GM18508 (cell line): ENCODE results near the gene STRADB.
"Not testable (repeated sequence)": the region's sequence is repeated elsewhere in the genome, so short reads cannot be mapped to it uniquely, and the experiment has no call there.

Experiments used
- ATAC-seq: cut with Tn5 transposase; IDR thresholded peaks from one replicate; pipeline ENCODE4 v1.9.1; 2021; ENCODE audit warnings: moderate number of reproducible peaks; ENCODE audit not compliant: insufficient read depth, unreplicated experiment

Gene STRADB, protein sequence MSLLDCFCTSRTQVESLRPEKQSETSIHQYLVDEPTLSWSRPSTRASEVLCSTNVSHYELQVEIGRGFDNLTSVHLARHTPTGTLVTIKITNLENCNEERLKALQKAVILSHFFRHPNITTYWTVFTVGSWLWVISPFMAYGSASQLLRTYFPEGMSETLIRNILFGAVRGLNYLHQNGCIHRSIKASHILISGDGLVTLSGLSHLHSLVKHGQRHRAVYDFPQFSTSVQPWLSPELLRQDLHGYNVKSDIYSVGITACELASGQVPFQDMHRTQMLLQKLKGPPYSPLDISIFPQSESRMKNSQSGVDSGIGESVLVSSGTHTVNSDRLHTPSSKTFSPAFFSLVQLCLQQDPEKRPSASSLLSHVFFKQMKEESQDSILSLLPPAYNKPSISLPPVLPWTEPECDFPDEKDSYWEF

GRCh38 chr2:201451292-201452057 lies at the start of gene STRADB, which contains the start of gene TRAK2:
STRADB (plus strand) TSS chr2:201451740; CDS start chr2:201454841, 3,101 bp downstream.
TRAK2 (minus strand) TSS chr2:201451458; CDS start chr2:201420507, 30,951 bp downstream.
- peak; percentile 79 for ATAC-seq

DNA sequence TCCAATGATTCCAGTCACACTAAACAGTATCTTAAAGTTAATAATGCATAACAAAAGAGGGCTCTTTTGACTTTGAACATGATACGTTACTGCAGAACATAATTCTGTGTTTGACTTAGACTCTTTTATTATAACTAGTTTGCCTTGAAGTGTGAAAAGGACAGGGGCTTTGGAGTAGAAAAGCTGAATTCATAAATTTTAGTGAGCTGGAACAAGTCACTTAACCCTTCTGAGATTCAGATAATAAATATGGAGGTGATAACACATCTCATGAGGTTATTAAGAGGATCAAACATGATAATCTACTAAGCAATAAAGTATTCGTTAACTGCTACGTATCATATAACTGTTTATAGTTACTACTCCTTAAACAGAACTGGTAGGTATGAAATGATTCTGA lies 49.7 kb upstream of the STRADB start:
- ATAC-seq = no peak

- no peak for ATAC-seq
These were observed 48.6 kb upstream of the STRADB start for GRCh38 chr2:201402651-201403562.

DNA sequence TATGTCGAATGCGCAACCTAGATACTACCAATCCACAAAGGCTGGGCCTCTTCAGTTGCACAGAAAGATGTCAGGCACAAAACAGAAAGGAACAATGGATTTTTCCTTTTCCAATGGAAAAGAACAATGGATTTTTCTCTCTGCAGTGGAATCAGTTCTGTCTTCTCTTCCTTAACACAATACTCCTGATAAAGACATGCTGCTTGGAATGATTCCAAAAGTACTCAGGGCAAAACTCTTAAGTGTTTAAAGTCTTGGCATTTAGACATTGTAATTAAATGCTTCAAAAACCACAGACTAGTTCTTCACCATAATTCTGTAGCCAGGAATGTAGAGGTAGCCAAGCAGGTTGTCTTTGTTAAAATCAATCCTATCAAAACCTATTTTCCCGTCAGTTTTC lies 47.7 kb upstream of the STRADB start:
- no peak for ATAC-seq

DNA sequence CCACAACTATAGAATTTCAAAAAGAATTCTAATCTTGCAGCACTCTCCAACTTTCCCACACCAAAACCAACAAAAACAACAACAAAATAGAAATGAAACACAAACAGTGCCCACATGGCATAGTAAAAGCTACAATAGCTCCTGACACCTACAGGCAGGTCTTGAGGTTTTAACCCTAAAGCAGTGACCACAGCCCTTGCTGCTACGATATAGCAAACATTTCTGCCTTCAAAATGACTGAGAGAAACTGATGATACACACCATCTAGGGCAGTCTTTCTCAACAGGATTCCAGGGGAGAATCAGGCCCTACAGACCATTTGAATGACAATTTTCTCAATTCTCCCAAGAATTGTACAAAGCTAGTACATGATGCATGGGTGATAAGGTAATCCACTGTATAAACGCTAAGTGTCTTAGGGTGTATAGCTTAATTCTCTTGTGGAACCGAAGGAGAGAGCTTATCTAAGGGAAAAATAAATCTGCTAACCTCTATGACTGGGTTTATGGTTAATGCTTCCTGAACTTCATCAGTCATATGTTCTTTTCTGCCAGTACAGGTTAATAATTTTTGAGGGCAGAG lies 46.8 kb upstream of the STRADB start:
- ATAC-seq = no peak

DNA sequence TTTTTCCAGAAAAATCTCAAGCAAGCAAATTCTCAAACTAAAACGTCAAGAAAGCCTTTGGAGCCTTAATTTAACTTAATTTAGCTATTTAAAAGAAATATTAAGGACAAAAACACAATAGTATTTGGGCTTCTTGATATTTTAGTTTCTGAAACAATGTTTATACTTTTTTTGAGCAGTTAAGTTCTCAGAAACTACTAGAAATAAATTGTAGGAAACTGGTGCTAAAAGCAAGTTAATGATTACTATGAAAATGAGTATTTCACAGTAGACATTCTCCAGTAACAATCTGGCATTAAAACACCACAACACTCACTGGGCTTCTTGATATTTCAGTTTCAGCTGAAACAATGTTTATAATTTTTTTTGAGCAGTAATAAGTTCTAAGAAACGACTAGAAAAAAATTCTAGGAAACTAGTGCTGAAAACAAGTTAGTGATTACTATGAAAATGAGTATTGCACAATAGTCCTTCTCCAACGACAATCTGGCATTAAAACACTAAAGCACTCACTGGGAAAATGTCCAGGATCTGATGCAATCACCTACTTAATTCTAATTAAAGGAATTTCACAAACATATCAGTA lies 45.4 kb upstream of the STRADB start:
- no peak for ATAC-seq

DNA sequence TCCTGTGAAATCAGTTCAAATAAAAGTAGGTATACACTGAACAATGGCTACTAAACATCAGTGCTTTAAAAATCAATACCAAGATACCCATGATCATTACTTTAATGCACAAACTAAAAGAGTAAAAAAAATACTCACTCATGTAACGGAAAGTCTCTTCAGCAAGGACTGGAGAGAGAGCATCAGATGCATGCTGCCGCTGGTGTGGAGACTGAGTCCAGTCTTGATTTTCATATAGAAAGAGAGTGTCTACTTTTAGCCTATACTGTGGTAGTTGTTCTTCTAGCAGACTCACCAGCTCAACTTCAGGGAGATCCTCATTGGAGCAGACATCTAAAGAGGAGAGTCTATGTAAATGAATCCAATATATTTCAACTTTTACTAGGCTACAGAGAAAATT lies 44.3 kb upstream of the STRADB start:
- no peak for ATAC-seq

DNA sequence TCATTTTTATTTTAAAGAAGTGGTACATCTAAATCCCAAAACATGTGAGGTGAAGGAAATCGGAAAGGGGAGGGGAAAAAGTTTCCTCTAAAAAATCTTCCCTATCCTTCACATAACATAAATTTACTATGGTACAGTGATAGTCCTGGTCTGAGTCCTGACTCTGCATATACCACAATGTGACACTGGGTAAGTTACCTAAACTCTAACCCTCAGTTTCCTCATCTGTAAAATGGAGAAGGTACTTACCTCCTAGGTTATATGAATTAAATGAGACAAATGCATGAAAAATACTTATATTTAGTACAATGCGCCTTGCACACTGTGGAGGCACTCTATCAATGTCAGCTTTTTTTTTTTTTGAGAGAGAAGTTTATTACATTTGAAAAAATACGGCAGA lies 42.6 kb upstream of the STRADB start:
- no peak for ATAC-seq

DNA sequence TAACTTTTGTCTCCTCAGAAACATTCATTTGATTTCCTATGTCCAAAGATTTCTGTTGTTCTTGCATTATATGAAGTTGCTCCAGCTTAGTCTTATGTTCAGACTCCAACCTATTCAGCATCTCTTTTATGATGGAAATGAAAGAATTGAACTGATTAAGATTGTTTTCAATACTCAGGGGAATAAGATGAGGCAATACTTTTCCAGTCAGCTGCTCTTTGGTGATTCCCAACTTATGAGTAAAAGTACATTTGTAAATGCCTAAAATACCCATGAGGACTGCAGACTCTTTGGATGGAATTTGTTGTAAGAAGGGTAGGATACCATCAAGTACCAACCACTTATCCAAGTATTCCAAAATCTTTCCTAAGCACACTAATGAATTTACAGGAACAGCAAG lies 40.1 kb upstream of the STRADB start:
- no peak for ATAC-seq

DNA sequence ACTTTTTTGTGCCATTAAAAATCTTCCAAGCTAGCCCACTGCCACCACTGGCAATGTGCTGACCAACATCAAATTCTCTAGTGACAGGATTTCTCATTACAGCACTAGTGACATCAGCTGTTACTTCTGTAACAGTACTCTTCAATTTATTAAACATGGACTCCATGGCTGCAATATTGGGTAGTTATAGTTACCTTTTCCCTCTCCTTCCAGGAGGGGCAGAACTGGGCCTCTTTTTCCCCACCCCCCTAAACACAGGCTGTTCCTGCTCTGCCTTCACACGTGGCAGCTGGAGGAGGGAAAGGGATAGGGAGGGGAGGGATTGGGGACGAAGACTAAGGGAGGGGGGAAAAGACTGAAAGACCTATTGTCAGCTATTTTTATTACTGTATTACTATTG lies 38.4 kb upstream of the STRADB start:
- no peak for ATAC-seq

GRCh38 chr2:201413552-201413951 lies 38.0 kb upstream of the STRADB start:
- ATAC-seq = no peak

DNA sequence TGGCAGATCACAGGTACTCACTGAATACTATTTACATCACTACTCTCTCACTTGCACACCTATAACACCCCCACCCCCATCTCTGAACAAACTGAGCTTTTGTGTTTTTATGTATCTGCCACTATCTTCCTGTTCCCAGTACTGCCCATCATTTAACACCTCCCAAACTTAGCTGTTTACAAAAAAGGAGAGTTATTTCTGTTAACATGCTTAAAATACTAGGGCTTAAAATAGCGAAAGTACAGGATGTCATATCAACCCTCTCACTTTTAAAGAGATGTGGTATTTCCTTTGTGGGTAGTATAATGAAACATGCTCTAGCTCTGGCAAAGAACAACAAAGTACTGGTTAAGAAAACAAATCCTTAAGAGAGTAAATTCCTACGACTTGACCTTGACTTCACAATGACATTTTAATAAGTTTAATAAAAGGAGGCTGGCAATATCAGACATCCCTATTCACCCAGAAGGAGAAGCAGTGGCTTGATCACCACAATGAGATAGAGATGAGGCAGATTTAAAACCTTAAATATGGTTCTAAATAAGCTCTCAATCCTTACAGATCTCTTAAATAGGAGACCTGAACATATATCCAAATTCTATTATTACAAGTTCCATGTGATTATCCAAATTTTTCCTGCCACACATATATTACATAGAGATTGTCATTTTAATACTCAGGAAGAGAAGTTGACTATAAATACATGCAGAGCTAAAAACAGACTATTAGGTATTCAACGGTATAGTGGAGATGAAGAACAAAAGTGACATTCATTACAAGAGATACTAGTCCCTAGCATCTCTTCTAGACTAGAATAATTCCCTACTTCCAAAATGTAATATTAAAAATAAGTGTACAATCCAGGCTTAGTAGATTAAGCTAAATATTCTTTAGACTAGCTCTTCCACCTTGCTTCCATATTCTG lies 37.2 kb upstream of the STRADB start:
- ATAC-seq = peak; percentile 53

GRCh38 chr2:201415149-201415548 lies 36.4 kb upstream of the STRADB start:
- no peak for ATAC-seq

- ATAC-seq = no peak
These were observed 32.4 kb upstream of the STRADB start for GRCh38 chr2:201419057-201419635.

DNA sequence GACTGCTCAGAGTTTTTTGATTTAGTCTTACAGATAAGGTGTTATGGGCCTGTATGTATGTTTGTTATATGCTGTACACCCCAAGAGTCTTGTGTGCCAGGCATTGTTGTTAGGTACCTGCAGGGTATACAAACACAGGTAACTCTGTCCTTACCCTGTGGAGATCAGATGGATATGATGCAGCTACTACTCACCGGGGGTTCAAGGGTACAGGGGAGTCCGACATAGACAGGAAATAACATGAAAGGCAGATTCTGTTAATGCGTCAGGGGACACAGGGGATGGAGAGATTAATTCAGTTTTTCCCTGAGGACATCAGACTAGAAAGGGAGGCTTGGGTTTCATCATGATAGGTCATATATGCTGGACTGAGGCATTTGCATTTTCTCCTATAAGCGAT lies 31.6 kb upstream of the STRADB start:
- ATAC-seq = no peak

DNA sequence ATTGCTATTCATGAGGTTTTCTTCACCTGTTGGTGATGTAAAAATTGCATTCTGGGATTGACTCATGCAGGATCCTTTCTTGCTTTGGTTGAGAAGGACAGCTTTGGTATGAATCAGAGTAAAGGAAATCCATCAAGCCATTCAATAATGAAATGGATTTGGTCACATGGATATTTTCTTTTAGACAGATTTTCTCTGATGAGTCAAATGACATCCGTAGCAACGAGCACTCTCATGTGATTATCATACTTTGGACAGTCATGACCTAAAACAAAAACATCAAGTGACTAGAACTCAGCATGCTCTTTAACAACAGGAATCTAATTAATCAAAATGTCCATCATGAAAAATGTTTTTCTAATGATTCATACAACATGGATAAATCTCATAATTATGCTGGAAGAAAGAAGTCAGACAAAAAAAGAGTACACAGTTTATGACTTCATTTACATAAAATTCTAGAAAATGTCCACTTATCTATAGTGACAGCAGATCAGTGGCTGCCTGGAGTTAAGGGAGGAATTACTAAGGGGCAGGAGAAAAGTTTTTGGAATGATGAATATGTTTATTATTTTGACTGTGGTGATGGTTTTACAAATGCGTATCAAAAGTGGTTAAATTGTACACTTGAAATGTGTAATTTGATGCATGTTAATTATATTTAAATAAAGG lies 31.0 kb upstream of the STRADB start:
- no peak for ATAC-seq

GRCh38 chr2:201425952-201426351 lies 25.6 kb upstream of the STRADB start:
- ATAC-seq = no peak

DNA sequence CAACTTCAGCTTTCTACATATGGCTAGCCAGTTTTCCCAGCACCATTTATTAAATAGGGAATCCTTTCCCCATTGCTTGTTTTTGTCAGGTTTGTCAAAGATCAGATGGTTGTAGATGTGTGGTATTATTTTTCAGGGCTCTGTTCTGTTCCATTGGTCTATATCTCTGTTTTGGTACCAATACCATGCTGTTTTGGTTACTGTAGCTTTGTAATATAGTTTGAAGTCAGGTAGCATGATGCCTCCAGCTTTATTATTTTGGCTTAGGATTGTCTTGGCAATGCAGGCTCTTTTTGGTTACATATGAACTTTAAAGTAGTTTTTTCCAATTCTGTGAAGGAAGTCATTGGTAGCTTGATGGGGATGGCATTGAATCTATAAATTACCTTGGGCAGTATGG lies 23.2 kb upstream of the STRADB start:
- not testable (repeated sequence) for ATAC-seq
